HepG2 (cell line): ENCODE results near the gene SMIM28. TPM values are rescaled to one million over a fixed set of nuclear protein-coding genes. Genes with fewer than 3 reads are reported as not detected.

ENCODE experiments used
- CC2D1A ChIP-seq: sonication (generic); formaldehyde crosslinking; IDR thresholded peaks from 2 replicates; pipeline ENCODE4 v1.8.1; 2023; ENCODE audit warnings: mild to moderate bottlenecking, missing genetic modification reagents
- CEBPB ChIP-seq: IDR thresholded peaks from 2 replicates; pipeline ENCODE4 v1.6.1; 2011; ENCODE audit warnings: low read depth, low read length, improper control_type of control experiment, borderline replicate concordance
- CENPBD1 ChIP-seq: sonication (generic); formaldehyde crosslinking; IDR thresholded peaks from 2 replicates; pipeline ENCODE4 v1.8.0; 2022; ENCODE audit warnings: missing genetic modification reagents, low read depth, mild to moderate bottlenecking, borderline replicate concordance
- DRAP1 ChIP-seq: IDR thresholded peaks from 2 replicates; pipeline ENCODE4 v1.6.1; 2016; ENCODE audit warnings: missing genetic modification reagents, missing compliant biosample characterization
- HOXA9 ChIP-seq: sonication (generic); formaldehyde crosslinking; IDR thresholded peaks from 2 replicates; pipeline ENCODE4 v1.8.1; 2022; ENCODE audit warnings: missing genetic modification reagents, mild to moderate bottlenecking, moderate library complexity, borderline replicate concordance
- MBD4 ChIP-seq: IDR thresholded peaks from 2 replicates; pipeline ENCODE4 v1.6.1; 2012; ENCODE audit warnings: low read length, inconsistent platforms, borderline replicate concordance
- RCOR2 ChIP-seq: IDR thresholded peaks from 2 replicates; pipeline ENCODE4 v1.6.1; 2016; ENCODE audit warnings: missing biosample characterization, missing genetic modification reagents
- TEAD2 ChIP-seq: sonication (generic); formaldehyde crosslinking; IDR thresholded peaks from 2 replicates; pipeline ENCODE4 v1.9.0; 2021; ENCODE audit warnings: missing genetic modification reagents
- TEF ChIP-seq: sonication (generic); formaldehyde crosslinking; IDR thresholded peaks from 2 replicates; pipeline ENCODE4 v1.5.0; 2020; ENCODE audit warnings: missing genetic modification reagents
- ZNF281 ChIP-seq: sonication (generic); formaldehyde crosslinking; IDR thresholded peaks from 2 replicates; pipeline ENCODE4 v1.4.0; 2020; ENCODE audit warnings: missing genetic modification reagents, borderline replicate concordance
- ZNF572 ChIP-seq: sonication (generic); formaldehyde crosslinking; IDR thresholded peaks from 2 replicates; pipeline ENCODE4 v1.5.1; 2020; ENCODE audit warnings: mild to moderate bottlenecking, missing genetic modification reagents
- ZNF580 ChIP-seq: IDR thresholded peaks from 2 replicates; pipeline ENCODE4 v1.6.1; 2016; ENCODE audit warnings: low read depth, borderline replicate concordance
- ZNF674 ChIP-seq: sonication (generic); formaldehyde crosslinking; IDR thresholded peaks from 2 replicates; pipeline ENCODE4 v1.5.0; 2020; ENCODE audit warnings: low read depth, mild to moderate bottlenecking, missing genetic modification reagents
- ZSCAN30 ChIP-seq: sonication (generic); formaldehyde crosslinking; IDR thresholded peaks from 2 replicates; pipeline ENCODE4 v1.5.0; 2020; ENCODE audit warnings: mild to moderate bottlenecking, missing genetic modification reagents
- polyA plus RNA-seq, 8 experiments: library from polyadenylated mRNA; depleted of rRNA in 3 of 8; stranded (reverse) in 7 of 8; unstranded in 1 of 8; fragments of >200 nt; fragmentation: Illumina TruSeq in 4 of 8; extraction: Trizol in 4 of 8; gene quantifications; 2 replicates each; pipeline versions ENCODE4 v1.2.1 to v1.2.3, GENCODE V29; 2011 to 2016; ENCODE audit warnings: low read depth in 4 of 8, missing spikeins in 1 of 8, mixed read lengths in 1 of 8; ENCODE audit not compliant: insufficient read depth in 1 of 8
- total RNA-seq, 5 experiments: library from RNA; depleted of rRNA; stranded (reverse); fragments of >200 nt; fragmentation: Illumina TruSeq; extraction: Trizol; gene quantifications; 2 replicates each; pipeline ENCODE4 v1.2.3, GENCODE V29; 2016; ENCODE audit warnings: low read depth in 1 of 5
- TF ChIP-seq, protein P1 (sequence below): sonication (generic); formaldehyde crosslinking; IDR thresholded peaks from 2 replicates; pipeline ENCODE4 v1.5.1; 2020; ENCODE audit warnings: missing genetic modification reagents, mild to moderate bottlenecking, borderline replicate concordance
- TF ChIP-seq, protein P2 (sequence below): sonication (generic); formaldehyde crosslinking; conservative IDR thresholded peaks from 2 replicates; pipeline ENCODE4 v1.4.0; 2020; ENCODE audit warnings: missing genetic modification reagents
- TF ChIP-seq, protein P3 (sequence below): sonication (generic); formaldehyde crosslinking; IDR thresholded peaks from 2 replicates; pipeline ENCODE4 v1.9.0; 2021; ENCODE audit warnings: missing genetic modification reagents, mild to moderate bottlenecking, borderline replicate concordance

The SMIM28 gene
- total and polyA plus RNA-seq, 2 of the 13 experiments (the other 11 are each of a cell fraction or from before 2014, with no cell fraction given), result not detected

- TF ChIP-seq TEF (peak; percentile 5; the same call in 1 of the 2 replicates), ZNF674 (CRISPR knock-in tag) (peak; percentile 90), ZNF281 (peak; percentile 29; the same call in 1 of the 2 replicates), ZSCAN30 (CRISPR knock-in tag) (no peak), TEAD2 (CRISPR knock-in tag) (peak; percentile 61; the same call in 1 of the 2 replicates), CENPBD1 (CRISPR knock-in tag) (no peak; the same call in 1 of the 2 replicates), CC2D1A (no peak), HOXA9 (CRISPR knock-in tag) (no peak), RCOR2 (peak; percentile 56; the same call in 1 of the 2 replicates), CEBPB (no peak), ZNF572 (no peak), DRAP1 (CRISPR knock-in tag) (peak; percentile 87), ZNF580 (CRISPR knock-in tag) (peak; percentile 64; the same call in 1 of the 2 replicates), MBD4 (no peak)
- TF ChIP-seq, protein P1, sequence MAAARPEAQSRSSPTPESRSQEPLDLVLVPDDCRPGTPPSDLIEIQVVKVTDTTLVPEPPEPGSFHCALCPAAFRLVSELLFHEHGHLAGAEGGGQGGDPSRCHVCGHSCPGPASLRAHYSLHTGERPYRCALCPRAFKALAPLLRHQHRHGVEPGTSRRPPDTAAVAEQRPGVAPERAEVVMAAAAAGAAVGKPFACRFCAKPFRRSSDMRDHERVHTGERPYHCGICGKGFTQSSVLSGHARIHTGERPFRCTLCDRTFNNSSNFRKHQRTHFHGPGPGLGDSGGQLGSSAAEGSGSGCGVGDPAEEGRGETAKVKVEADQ, result peak; percentile 71
- TF ChIP-seq, protein P2, sequence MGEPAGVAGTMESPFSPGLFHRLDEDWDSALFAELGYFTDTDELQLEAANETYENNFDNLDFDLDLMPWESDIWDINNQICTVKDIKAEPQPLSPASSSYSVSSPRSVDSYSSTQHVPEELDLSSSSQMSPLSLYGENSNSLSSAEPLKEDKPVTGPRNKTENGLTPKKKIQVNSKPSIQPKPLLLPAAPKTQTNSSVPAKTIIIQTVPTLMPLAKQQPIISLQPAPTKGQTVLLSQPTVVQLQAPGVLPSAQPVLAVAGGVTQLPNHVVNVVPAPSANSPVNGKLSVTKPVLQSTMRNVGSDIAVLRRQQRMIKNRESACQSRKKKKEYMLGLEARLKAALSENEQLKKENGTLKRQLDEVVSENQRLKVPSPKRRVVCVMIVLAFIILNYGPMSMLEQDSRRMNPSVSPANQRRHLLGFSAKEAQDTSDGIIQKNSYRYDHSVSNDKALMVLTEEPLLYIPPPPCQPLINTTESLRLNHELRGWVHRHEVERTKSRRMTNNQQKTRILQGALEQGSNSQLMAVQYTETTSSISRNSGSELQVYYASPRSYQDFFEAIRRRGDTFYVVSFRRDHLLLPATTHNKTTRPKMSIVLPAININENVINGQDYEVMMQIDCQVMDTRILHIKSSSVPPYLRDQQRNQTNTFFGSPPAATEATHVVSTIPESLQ, result no peak
- TF ChIP-seq, protein P3, sequence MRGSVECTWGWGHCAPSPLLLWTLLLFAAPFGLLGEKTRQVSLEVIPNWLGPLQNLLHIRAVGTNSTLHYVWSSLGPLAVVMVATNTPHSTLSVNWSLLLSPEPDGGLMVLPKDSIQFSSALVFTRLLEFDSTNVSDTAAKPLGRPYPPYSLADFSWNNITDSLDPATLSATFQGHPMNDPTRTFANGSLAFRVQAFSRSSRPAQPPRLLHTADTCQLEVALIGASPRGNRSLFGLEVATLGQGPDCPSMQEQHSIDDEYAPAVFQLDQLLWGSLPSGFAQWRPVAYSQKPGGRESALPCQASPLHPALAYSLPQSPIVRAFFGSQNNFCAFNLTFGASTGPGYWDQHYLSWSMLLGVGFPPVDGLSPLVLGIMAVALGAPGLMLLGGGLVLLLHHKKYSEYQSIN (CRISPR knock-in tag), result no peak
These were observed 26.3 kb downstream of the SMIM28 start, which contains the start of gene HEBP2 (continued) for GRCh38 chr6:138403801-138404665.
